ENCODE results near the gene CEBPE.
A peak's percentile ranks its signal among the peaks of the same experiment; 100 is the strongest.
"Not testable (repeated sequence)": the region's sequence is repeated elsewhere in the genome, so short reads cannot be mapped to it uniquely, and the experiment has no call there.

The CEBPE gene

GRCh38 chr14:23108169-23108568 lies 10.9 kb downstream of the CEBPE start:
- H3K4me3 ChIP-seq (ENCODE audit: low read length); H3K27ac ChIP-seq (ENCODE audit: low read length); H3K27me3 ChIP-seq (ENCODE audit: control insufficient read depth, insufficient read depth, low read length); H3K36me3 ChIP-seq (ENCODE audit: control insufficient read depth, low read depth, low read length); H3K9me3 ChIP-seq (ENCODE audit: control insufficient read depth, low read depth, low read length); H3K9ac ChIP-seq (ENCODE audit: low read length): not testable (repeated sequence)
- peaks cover 21% of the 10 kb centered on the region for H3K4me1 ChIP-seq (ENCODE audit: control insufficient read depth, low read depth, low read length)

GRCh38 chr14:23107620-23108019 lies 11.4 kb downstream of the CEBPE start:
- not testable (repeated sequence) for H3K9ac ChIP-seq (ENCODE audit: low read length); H3K27me3 ChIP-seq (ENCODE audit: control insufficient read depth, insufficient read depth, low read length); H3K27ac ChIP-seq (ENCODE audit: low read length); H3K9me3 ChIP-seq (ENCODE audit: control insufficient read depth, low read depth, low read length); H3K4me3 ChIP-seq (ENCODE audit: low read length); H3K36me3 ChIP-seq (ENCODE audit: control insufficient read depth, low read depth, low read length)
- H3K4me1 ChIP-seq (ENCODE audit: control insufficient read depth, low read depth, low read length) = peaks cover 21% of the 10 kb centered on the region

GRCh38 chr14:23106747-23107045 lies 12.4 kb downstream of the CEBPE start:
- Histone ChIP-seq H3K27me3 (ENCODE audit: control insufficient read depth, insufficient read depth, low read length) (peaks cover 6% of the 10 kb centered on the region), H3K4me1 (ENCODE audit: control insufficient read depth, low read depth, low read length) (peaks cover 21% of the 10 kb centered on the region), H3K9me3 (ENCODE audit: control insufficient read depth, low read depth, low read length) (no peaks in the 10 kb centered on the region), H3K4me3 (ENCODE audit: low read length) (no peak overlapping the region), H3K9ac (ENCODE audit: low read length) (peak overlapping the region; percentile 9), H3K27ac (ENCODE audit: low read length) (no peak overlapping the region), H3K36me3 (ENCODE audit: control insufficient read depth, low read depth, low read length) (no peaks in the 10 kb centered on the region)

GRCh38 chr14:23105348-23105824 lies 13.7 kb downstream of the CEBPE start:
- Histone ChIP-seq H3K27ac (ENCODE audit: low read length) (no peak overlapping the region), H3K4me3 (ENCODE audit: low read length) (no peak overlapping the region), H3K4me1 (ENCODE audit: control insufficient read depth, low read depth, low read length) (peaks cover 21% of the 10 kb centered on the region), H3K9ac (ENCODE audit: low read length) (no peak overlapping the region), H3K36me3 (ENCODE audit: control insufficient read depth, low read depth, low read length) (no peaks in the 10 kb centered on the region), H3K27me3 (ENCODE audit: control insufficient read depth, insufficient read depth, low read length) (no peaks in the 10 kb centered on the region), H3K9me3 (ENCODE audit: control insufficient read depth, low read depth, low read length) (no peaks in the 10 kb centered on the region)

GRCh38 chr14:23104591-23105347 lies 14.3 kb downstream of the CEBPE start, which contains the start of gene CIROP:
TSS of gene CIROP (minus strand) at chr14:23104989. CDS start at chr14:23104920, 69 bp downstream.
- no peak within 1 kb of the TSS for H3K9ac ChIP-seq (ENCODE audit: low read length)
- H3K4me3 ChIP-seq (ENCODE audit: low read length) = no peak within 1 kb of the TSS
- H3K9me3 ChIP-seq (ENCODE audit: control insufficient read depth, low read depth, low read length) = no peaks in the 10 kb centered on the region
- H3K4me1 ChIP-seq (ENCODE audit: control insufficient read depth, low read depth, low read length) = peaks cover 21% of the 10 kb centered on the region
- H3K27ac ChIP-seq (ENCODE audit: low read length) = no peak within 1 kb of the TSS
- no peaks in the 10 kb centered on the region for H3K36me3 ChIP-seq (ENCODE audit: control insufficient read depth, low read depth, low read length)
- no peaks in the 10 kb centered on the region for H3K27me3 ChIP-seq (ENCODE audit: control insufficient read depth, insufficient read depth, low read length)

GRCh38 chr14:23104070-23104590 lies 14.9 kb downstream of the CEBPE start:
- H3K4me3 ChIP-seq (ENCODE audit: low read length) = no peak overlapping the region
- H3K27ac ChIP-seq (ENCODE audit: low read length) = no peak overlapping the region
- peaks cover 21% of the 10 kb centered on the region for H3K4me1 ChIP-seq (ENCODE audit: control insufficient read depth, low read depth, low read length)
- no peaks in the 10 kb centered on the region for H3K9me3 ChIP-seq (ENCODE audit: control insufficient read depth, low read depth, low read length)
- H3K27me3 ChIP-seq (ENCODE audit: control insufficient read depth, insufficient read depth, low read length) = no peaks in the 10 kb centered on the region
- no peak overlapping the region for H3K9ac ChIP-seq (ENCODE audit: low read length)
- no peaks in the 10 kb centered on the region for H3K36me3 ChIP-seq (ENCODE audit: control insufficient read depth, low read depth, low read length)

- H3K27ac ChIP-seq (ENCODE audit: low read length) = no peak overlapping the region
Observed at GRCh38 chr14:23103581-23103980, 15.5 kb downstream of the CEBPE start.

GRCh38 chr14:23102801-23103200 lies 16.3 kb downstream of the CEBPE start:
- Histone ChIP-seq H3K27me3 (ENCODE audit: control insufficient read depth, insufficient read depth, low read length) (no peaks in the 10 kb centered on the region), H3K27ac (ENCODE audit: low read length) (no peak overlapping the region), H3K4me1 (ENCODE audit: control insufficient read depth, low read depth, low read length) (peaks cover 21% of the 10 kb centered on the region), H3K9me3 (ENCODE audit: control insufficient read depth, low read depth, low read length) (no peaks in the 10 kb centered on the region), H3K9ac (ENCODE audit: low read length) (no peak overlapping the region), H3K4me3 (ENCODE audit: low read length) (no peak overlapping the region), H3K36me3 (ENCODE audit: control insufficient read depth, low read depth, low read length) (peaks cover 11% of the 10 kb centered on the region)

More at GRCh38 chr14:23103581-23103980, 15.5 kb downstream of the CEBPE start:
- Histone ChIP-seq H3K36me3 (ENCODE audit: control insufficient read depth, low read depth, low read length) (peaks cover 3% of the 10 kb centered on the region), H3K9ac (ENCODE audit: low read length) (no peak overlapping the region), H3K9me3 (ENCODE audit: control insufficient read depth, low read depth, low read length) (no peaks in the 10 kb centered on the region), H3K27me3 (ENCODE audit: control insufficient read depth, insufficient read depth, low read length) (no peaks in the 10 kb centered on the region), H3K4me1 (ENCODE audit: control insufficient read depth, low read depth, low read length) (peaks cover 21% of the 10 kb centered on the region), H3K4me3 (ENCODE audit: low read length) (no peak overlapping the region)

- Histone ChIP-seq H3K4me3 (ENCODE audit: low read length) (no peak overlapping the region), H3K9ac (ENCODE audit: low read length) (no peak overlapping the region), H3K4me1 (ENCODE audit: control insufficient read depth, low read depth, low read length) (peaks cover 21% of the 10 kb centered on the region), H3K27me3 (ENCODE audit: control insufficient read depth, insufficient read depth, low read length) (no peaks in the 10 kb centered on the region), H3K27ac (ENCODE audit: low read length) (no peak overlapping the region), H3K9me3 (ENCODE audit: control insufficient read depth, low read depth, low read length) (no peaks in the 10 kb centered on the region), H3K36me3 (ENCODE audit: control insufficient read depth, low read depth, low read length) (peaks cover 15% of the 10 kb centered on the region)
Observed at GRCh38 chr14:23101986-23102625, 16.9 kb downstream of the CEBPE start.

GRCh38 chr14:23101213-23101970 lies 17.7 kb downstream of the CEBPE start:
- Histone ChIP-seq H3K36me3 (ENCODE audit: control insufficient read depth, low read depth, low read length) (peaks cover 15% of the 10 kb centered on the region), H3K27me3 (ENCODE audit: control insufficient read depth, insufficient read depth, low read length) (no peaks in the 10 kb centered on the region), H3K27ac (ENCODE audit: low read length) (no peak overlapping the region), H3K4me1 (ENCODE audit: control insufficient read depth, low read depth, low read length) (peaks cover 17% of the 10 kb centered on the region), H3K9me3 (ENCODE audit: control insufficient read depth, low read depth, low read length) (no peaks in the 10 kb centered on the region), H3K9ac (ENCODE audit: low read length) (no peak overlapping the region), H3K4me3 (ENCODE audit: low read length) (no peak overlapping the region)

GRCh38 chr14:23099212-23099861 lies 19.7 kb downstream of the CEBPE start:
- peaks cover 1% of the 10 kb centered on the region for H3K4me1 ChIP-seq (ENCODE audit: control insufficient read depth, low read depth, low read length)
- no peaks in the 10 kb centered on the region for H3K9me3 ChIP-seq (ENCODE audit: control insufficient read depth, low read depth, low read length)
- H3K27me3 ChIP-seq (ENCODE audit: control insufficient read depth, insufficient read depth, low read length) = no peaks in the 10 kb centered on the region
- no peak overlapping the region for H3K9ac ChIP-seq (ENCODE audit: low read length)
- H3K36me3 ChIP-seq (ENCODE audit: control insufficient read depth, low read depth, low read length) = peaks cover 15% of the 10 kb centered on the region
- H3K4me3 ChIP-seq (ENCODE audit: low read length) = no peak overlapping the region
- no peak overlapping the region for H3K27ac ChIP-seq (ENCODE audit: low read length)
